NCI-H748 treated with DMSO at 0.1 percent for 48 hours (cell line): Measurements from ENCODE around the gene CACNA1A.
"Not testable (repeated sequence)": the region's sequence is repeated elsewhere in the genome, so short reads cannot be mapped to it uniquely, and the experiment has no call there.

ENCODE experiments used
- DNase-seq: peaks from one replicate; lab custom pipeline; 2025; lab: John Stamatoyannopoulos, UW

Gene CACNA1A

DNA sequence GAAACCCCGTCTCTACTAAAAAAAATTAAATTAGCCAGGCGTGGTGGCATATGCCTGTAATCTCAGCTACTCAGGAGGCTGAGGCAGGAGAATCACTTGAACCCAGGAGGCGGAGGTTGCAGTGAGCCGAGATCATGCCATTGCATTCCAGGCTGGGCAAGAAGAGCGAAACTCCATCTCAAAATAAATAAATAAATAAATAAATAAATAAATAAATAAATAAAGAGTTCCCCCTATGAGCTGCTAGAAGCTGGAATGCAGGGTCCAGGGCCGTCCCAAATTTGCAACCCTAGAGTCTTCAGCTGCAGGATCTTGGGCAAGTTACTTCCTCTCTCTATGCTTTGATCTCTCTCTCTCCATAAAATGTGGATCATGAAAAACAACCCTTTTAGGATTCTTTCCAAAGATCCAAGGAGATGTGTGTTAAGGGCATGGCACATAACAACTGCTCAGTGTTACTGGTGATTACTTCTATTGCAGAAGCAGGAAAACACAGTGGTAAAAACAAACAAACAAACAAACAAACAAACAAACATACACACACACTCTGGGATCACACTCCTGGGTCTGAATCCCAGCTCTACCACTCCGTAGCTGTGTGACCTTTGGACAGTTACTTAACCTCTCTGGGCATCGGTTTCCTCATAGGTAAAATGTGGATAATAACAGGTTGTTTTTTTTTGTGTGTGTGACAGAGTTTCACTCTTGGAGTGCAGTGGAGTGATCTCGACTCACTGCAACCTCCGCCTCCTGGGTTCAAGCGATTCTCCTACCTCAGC lies 78.8 kb downstream of the CACNA1A start:
- DNase-seq, result no peak

DNA sequence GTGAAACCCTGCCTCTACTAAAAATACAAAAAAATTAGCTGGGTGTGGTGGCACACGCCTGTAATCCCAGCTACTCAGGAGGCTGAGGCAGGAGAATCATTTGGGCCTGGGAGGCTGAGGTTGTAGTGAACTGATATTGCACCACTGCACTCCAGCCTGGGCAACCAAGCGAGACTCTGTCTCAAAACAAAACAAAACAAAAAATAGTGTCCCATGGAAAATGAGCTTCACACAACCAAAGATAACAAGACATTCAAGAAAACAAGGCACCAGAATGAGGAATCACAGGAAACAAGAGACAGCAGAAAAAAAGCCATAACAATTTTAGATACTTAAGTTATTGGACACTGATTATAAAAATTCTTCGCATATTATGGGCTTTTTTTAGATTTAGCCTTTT lies 80.4 kb downstream of the CACNA1A start:
- DNase-seq, result not testable (repeated sequence)

GRCh38 chr19:13425151-13425550 lies 81.1 kb downstream of the CACNA1A start:
- DNase-seq, result no peak

DNA sequence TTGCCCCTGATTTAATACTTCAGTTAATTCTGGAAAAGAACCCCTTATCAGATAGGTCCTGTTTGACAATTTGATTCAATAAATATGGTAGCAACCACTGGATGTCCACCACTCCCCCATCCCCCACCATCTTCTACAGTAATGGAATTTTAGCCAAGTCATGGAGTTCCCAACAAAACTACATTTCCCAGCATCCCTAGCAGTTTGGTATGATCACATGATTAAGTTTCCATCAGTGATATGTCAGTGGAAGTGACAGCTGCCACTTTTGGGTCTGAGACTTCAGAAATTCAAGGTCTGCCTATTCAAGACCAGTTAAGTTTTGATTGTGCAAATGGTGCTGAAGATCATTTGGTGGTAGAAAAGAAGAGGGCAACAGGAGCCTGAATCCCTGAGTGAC lies 85.5 kb downstream of the CACNA1A start:
- DNase-seq, result no peak

- no peak for DNase-seq
These were observed 89.2 kb downstream of the CACNA1A start for GRCh38 chr19:13417054-13417453.

DNA sequence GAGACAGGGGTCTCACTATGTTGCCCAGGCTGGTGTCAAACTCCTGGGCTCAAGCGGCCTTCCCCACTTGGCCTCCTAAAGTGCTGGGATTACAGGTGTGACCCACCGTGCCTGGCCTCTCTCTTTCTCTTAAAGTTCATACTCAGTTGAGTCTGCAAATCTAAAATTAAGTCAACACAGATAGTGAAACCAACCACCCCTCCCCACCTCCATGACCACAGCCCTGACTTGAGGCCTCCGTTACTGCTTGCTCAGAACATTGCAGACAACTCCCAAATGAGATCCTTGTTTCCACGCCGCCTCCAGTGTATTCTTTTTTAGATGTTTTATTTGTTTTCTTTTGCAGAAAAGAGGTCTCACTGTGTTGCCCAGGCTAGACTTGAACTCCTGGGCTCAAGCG lies 94.4 kb downstream of the CACNA1A start:
- no peak for DNase-seq

DNA sequence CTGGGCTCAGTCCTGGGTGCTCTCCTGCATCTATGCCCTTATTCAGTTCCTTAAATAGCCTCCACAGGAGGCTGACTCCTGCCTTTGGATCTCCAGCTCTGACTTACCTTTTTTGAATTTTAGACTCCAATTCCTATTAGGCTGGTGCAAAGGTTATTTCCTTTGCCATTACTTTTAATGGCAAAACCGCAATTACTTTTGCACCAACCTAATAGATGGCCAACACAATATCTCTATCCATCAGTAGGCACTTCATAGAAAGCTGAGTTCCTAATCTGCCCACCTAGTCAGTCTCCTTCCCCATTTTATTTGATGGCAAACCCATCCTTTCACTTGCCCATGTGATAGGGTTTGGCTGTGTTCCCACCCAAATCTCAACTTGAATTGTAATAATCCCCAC lies 95.3 kb downstream of the CACNA1A start:
- DNase-seq, result no peak

DNA sequence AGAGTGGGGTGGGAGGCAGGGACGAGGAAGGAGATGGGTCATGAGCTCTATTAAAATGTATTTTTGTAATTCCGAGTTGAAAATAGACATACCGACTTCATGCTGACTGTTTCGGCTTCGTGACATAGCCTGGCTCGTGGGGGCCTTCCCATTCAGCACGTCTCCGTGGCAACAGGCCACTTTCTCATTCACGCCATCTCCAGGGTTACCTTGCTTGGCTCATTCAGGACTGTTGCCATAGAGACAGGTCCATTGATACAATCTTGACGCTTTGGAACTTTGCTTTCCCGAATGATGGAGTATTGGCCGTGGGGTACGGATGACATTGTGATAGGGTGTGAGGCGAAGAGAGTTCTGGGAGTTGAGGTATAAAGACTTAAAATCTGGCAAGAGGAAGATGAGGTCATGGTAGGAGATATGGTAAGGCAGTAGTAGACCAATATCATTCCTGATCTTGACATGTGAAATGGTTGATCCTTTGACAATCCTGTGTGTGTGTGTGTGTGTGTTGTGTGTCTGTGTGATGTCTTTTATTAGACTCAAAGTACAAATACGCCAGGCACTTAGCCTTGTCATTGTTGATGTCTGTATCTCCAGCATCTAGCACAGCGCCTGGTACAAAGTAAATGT lies 97.3 kb downstream of the CACNA1A start:
- DNase-seq, result no peak

DNA sequence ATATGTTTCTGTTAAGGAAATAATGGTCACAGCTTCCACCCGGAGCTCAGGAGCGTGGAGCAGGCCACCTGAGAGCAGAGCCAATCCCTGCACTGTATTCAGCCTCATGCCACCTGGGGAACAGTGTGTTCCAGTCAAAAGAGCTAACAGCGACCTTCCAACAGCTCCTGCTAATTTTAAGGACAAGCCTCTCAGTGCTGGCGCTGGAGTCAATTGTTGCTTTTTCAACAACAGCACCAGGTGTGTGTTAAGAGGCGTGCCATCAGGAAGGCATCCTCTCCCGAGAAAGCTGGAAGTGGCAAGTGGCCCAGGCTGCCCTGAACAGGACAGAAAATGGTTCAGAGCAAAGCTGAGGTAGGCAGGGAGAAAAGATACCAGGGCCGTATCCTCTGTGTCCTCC lies 102.0 kb downstream of the CACNA1A start:
- no peak for DNase-seq

DNA sequence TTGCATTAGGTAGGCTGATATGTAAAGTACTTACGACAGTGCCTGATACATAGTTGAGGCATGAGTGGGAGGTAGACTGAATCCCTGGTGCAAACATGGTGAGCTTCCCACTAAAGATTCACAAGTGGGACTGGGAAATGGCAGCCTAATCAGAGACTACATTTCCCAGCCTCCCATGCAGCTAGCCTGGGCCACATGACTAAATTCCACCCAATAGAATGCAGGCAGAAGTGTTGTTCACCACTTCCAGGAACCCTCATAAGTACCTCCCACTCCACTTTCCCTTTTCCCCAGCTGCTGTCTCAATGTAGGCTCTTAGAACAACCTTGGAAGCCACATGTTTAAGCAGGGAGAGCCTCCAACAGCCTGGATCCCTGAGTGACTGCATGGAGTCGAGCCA lies 104.9 kb downstream of the CACNA1A start:
- no peak for DNase-seq

DNA sequence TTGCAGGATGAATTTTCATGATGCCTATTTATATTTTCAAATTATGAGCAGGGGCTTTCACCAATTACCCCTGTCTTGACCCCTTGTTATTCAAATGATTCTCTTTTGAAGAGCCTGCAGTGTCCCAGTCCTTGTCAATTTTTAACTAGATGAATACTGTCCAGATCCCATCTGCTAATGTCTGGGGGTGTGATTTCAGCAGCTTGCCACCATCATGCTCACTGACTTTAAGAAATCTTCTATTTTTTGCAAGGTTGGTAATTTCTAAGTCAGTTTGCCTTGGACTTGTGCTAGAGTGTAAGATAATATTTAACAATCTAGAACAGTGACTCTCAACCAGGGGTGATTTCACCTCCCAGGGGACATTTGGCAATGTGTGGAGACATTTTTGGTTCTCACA lies 106.0 kb downstream of the CACNA1A start:
- DNase-seq, result no peak

- DNase-seq, result no peak
These were observed 106.5 kb downstream of the CACNA1A start for GRCh38 chr19:13399746-13400145.

GRCh38 chr19:13398780-13399726 lies 107.2 kb downstream of the CACNA1A start:
- DNase-seq, result no peak

DNA sequence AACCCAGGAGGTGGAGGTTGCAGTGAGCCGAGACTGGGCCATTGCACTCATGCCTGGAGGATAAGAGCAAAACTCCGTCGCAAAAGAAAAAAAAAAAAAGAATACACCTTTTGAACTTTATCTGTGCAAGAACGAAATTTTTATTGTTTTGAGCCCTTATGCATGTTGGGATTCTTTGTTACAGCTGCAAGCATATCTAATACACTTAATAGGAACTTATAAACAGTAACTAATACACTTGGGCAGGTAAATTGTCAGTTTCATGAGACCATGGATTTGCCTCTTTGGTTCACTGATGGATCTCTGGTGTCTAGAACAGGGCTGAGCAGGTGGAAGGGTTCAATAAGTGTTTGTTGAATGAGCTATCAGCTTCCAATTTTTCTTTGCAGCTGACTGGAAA lies 108.1 kb downstream of the CACNA1A start:
- DNase-seq, result no peak

DNA sequence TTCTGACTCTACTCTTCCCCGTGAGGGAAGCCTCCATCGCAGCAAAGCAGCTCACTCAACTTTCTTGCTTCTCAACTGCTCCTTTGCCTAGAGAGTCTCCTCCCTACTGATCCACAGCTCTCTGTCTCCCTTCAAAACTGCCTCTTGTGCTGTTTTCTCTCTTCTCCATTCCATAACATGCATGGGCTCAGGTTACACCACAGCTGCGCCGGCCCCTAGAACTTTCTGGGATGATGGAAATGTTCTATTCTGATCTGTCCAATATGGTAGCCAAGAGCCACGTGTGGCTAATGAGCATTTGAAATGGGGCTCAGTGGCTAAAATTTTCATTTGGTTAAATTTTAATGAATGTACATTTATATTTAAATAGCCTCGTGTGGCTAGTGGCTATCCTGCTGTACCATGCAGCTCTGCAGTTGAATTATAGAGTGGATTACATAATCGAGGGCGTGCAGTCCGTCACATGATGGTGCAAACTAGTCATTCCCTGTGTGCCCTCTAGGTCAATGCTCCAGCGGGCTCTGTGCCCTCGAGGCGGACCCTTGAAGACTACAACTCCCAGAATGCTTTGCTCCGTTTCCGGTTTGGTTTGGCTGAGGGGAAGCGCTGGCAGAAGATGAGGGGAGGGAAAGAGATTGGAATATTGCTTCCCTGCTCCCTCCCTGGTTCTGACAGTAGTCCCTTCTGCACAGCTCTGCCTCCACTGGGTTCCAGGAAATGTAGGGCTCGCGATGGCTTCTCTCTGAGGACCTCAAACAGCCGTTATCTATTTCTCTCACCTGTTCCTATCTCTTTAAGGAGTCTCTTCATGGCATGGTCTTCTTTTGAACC lies 109.8 kb downstream of the CACNA1A start:
- no peak for DNase-seq

- no peak for DNase-seq
These were observed 123.7 kb downstream of the CACNA1A start for GRCh38 chr19:13382633-13382938.

- DNase-seq, result no peak
These were observed 124.2 kb downstream of the CACNA1A start for GRCh38 chr19:13381827-13382632.

DNA sequence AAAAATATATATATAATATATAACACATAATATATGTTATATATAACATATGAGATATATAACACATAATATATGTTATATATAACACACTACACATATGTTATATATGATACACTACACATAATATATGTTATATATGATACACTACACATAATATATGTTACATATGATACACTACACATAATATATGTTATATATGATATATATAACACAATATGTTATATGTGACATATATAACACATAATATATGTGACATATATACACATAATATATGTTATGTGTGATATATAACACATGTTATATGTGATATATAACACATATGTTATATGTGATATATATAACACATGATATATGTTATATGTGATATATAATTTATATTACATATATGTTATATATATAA lies 129.7 kb downstream of the CACNA1A start:
- DNase-seq, result no peak

- DNase-seq, result no peak
These were observed 132.7 kb downstream of the CACNA1A start for GRCh38 chr19:13373599-13373998.

GRCh38 chr19:13370948-13371347 lies 135.3 kb downstream of the CACNA1A start:
- no peak for DNase-seq

- no peak for DNase-seq
These were observed 139.6 kb downstream of the CACNA1A start for GRCh38 chr19:13366529-13367143.
